GM18870 (cell line): ENCODE data around the gene NUDT22.
A peak's percentile ranks its signal among the peaks of the same experiment; 100 is the strongest.

Source experiments
- ATAC-seq: cut with Tn5 transposase; IDR thresholded peaks from one replicate; pipeline ENCODE4 v1.9.1; 2021; ENCODE audit warnings: moderate library complexity; ENCODE audit not compliant: unreplicated experiment

The NUDT22 gene

DNA sequence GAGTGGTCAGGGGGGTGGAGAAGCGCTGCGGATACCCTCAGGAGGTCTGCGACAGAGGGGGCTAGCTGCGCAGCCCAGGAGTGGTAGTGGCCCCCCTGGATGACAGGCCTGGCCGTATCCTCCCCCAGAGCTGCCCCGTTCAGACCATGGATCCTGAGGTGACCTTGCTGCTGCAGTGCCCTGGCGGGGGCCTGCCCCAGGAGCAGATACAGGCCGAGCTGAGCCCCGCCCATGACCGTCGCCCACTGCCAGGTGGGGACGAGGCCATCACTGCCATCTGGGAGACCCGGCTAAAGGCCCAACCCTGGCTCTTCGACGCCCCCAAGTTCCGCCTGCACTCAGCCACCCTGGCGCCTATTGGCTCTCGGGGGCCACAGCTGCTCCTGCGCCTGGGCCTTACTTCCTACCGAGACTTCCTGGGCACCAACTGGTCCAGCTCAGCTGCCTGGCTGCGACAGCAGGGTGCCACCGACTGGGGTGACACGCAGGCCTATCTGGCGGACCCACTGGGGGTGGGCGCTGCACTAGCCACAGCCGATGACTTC, 505 bp downstream of the NUDT22 start:
- ATAC-seq: no peak

DNA sequence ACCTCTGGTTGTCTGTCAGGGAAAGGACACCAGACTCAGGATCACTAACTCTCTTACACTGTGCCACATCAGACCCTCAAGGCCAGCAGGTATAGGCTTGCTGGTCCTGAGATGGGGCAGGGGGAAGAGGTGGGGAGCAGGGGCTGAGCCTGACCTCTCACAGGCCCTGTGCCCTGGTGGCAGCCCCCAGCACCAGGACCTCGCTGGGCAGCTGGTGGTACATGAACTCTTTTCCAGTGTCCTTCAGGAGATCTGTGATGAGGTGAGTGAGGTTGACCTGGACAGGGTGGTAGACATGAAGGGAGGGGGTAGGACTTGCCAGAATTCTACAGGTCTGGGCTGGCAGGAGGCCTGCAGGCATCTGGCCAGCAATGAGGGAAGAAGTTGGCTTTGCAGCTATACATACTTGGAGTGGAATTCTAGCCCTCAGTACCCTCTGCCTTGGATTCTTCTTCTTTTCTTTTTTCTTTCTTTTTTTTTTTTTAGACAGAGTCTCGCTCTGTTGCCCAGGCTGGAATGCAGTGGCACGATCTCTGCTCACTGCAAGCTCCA, 1.4 kb downstream of the NUDT22 start:
- ATAC-seq: no peak

DNA sequence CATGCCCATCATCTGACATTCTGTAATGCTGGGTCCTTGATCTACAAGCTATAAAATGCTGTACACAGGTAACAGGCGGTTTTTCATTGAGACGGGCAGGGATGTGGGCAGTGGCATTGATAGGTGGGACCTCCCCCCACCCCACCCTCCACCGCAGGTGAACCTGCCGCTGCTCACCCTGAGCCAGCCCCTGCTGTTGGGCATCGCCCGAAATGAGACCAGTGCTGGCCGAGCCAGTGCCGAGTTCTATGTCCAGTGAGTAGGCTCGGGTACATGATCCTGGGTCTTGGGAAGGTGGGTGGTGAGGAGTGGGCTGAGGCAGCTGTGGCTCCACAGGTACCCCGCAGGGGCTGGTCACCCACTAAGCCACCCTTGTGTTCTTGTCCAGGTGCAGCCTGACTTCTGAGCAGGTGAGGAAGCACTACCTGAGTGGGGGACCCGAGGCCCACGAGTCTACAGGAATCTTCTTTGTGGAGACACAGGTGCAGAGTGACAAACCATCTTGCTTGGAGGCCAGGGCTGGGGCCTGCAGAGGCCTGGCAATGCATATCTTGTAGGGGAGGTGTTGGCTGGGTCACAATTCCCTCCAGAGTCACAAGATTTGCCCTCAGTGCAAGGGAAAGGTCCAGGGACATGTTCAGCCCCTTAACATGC, 3.1 kb downstream of the NUDT22 start:
- ATAC-seq: no peak

DNA sequence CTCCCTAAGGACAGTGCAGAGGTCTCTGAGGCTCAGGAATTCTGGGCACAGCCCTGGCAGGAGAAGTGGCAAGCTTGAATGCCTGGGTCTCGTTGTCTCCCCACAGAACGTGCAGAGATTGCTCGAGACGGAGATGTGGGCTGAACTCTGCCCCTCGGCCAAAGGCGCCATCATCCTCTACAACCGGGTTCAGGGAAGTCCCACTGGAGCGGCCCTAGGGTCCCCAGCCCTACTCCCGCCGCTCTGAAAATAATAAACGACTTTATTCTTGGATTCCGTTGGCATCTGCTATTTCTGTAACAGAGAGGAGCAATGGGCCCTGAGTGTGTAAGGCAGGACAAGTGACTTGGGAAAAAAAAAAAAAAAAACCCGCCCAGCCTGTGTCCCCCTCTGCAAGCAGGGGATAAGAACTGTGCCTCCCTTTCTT, 3.7 kb downstream of the NUDT22 start:
- ATAC-seq: no peak

DNA sequence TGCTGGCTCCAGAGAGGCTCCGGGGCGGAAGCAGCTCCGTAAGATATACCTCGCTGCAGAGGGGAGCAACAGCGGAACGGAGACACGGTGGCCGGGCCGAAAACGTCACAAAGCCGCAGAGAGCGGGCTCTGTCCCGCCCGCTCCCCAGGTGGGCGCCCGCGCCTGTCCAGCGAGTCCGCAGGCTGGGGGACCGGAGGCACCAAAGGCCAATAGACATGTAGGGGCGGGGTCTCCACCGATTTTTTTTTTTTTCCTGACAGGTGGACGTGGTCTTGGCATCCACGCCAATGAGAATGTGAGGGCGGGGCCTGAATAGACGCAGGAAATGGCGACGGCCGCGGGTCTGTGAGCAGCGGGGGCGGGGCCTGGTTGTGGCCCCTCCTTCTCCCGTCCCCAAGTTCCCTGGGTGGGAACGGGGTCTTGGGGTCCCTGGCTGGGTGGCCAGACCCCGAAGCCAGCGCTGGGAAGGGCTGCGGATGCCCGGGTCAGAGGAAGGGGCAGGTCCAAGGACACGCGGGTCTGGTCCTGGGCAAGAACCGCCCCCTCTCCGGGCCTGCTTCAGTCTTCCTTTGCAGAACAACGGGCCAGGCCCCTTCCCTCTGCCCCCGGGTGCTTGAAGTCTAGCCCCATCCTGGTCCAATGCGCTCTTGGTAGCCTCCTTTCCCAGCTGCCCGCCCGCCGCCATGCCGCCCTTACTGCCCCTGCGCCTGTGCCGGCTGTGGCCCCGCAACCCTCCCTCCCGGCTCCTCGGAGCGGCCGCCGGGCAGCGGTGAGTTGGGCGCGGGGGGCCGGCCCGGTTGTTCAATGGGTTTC, 4.3 kb downstream of the NUDT22 start, which contains the start of gene DNAJC4:
TSS of gene DNAJC4 (plus strand) at position 378 of the 814 bp plus-strand sequence. CDS start at position 685, 307 bp downstream.
- ATAC-seq: peak; percentile 43

DNA sequence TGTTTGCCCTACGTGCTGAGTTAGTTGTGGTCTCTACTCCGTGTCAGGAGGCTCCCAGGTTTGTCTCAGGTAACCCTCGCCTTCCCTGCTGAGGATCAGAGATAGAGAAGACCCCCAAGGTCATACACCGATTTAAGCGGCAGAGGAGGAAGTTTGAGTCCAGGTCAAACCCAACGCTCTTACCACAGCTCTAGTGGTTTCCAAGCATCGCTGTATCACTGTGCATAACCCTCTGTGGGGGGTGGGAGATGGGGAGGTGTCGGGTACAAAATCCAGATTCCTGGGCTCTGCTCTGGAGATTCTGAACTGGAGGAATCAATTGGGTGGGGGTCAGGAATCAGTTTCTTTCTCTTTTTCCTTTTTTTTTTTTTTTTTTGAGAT, 4.9 kb downstream of the NUDT22 start:
- no peak for ATAC-seq

DNA sequence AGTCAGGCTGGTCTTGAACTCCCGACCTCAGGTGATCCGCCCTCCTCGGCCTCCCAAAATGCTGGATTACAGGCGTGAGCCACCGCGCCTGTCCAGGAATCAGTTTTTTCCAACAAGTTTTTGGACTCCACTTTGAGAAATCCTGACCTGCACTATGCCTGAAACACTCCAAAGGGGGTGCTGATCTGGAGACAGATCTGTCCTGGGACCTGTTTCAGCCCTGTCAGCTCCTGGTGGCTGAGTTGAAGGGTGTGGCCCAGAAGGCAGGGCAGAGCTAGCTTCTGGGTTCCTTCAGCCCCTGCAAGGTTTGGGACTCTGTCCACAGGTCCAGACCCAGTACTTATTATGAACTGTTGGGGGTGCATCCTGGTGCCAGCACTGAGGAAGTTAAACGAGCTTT, 5.5 kb downstream of the NUDT22 start:
- ATAC-seq: no peak

DNA sequence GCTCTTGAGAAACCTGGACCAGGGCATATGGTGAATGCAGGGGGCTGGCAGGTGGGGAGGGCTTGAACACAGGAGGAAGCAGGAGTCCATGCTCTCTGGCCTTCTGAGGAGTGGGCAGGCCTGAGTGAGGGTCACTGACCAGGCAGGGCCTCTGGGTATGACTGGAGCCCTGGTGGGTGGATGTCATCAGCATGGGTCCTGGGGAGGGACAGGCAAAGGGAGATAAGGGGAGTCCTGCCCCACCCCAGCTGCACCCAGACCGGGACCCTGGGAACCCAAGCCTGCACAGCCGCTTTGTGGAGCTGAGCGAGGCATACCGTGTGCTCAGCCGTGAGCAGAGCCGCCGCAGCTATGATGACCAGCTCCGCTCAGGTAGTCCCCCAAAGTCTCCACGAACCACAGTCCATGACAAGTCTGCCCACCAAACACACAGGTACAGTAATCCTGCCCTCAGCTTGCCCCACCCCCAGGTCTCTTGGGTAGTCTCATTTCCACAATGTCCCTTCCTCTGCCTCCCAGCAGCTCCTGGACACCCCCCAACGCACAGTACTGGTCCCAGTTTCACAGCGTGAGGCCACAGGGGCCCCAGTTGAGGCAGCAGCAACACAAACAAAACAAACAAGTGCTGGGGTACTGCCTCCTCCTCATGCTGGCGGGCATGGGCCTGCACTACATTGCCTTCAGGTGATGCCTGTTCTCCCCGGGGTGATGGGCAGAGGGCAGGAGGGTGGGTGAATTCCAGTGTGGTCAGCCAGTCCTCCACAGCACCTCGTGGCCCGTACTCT, 6.3 kb downstream of the NUDT22 start:
- ATAC-seq: no peak

DNA sequence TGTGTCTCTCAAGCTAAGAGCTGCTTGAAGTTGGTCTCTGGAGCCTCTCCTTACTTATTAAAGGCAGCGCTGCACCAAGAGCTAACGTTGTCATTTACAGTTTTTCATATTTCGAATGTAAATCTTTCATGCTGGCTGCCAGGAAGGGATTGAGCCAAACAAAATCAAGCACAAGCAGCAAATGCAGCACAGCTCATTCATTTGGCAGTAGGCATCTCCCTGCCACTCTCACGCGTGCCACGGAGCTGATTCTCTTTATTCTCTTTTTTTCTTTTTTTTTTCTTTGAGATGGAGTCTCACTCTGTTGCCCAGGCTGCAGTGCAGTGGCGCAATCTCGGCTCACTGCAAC, 6.9 kb downstream of the NUDT22 start:
- ATAC-seq: no peak

DNA sequence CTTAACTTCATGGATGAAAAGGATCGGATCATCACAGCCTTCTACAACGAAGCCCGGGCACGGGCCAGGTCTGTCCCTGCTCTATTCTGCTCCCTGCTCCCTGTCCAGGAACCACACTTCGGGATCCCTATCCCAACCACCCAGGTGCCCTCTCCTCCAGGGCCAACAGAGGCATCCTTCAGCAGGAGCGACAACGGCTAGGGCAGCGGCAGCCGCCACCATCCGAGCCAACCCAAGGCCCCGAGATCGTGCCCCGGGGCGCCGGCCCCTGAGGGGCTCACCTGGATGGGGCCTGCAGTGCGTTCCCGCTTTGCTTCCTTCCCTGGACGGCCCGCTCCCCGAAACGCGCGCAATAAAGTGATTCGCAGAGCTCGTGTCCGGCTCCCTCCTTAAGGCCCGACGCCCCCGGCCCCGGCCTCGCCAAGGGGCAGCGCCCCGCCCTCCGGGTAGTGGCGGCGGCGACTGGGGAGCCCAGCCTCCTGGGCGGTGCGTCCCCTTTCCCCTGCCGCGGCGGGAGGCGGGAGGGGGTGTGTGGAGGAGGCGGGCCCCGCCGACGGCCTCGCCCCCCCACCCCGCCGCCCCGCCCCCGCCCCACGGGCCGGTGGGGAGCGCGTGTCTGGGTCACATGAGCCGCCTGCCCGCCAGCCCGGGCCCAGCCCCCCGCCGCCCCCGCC, 8.0 kb downstream of the NUDT22 start, which contains the start of gene VEGFB:
TSS of gene VEGFB (plus strand) at position 672 of the 674 bp plus-strand sequence. CDS start 250 bp downstream, outside the sequence.
- ATAC-seq: no peak

DNA sequence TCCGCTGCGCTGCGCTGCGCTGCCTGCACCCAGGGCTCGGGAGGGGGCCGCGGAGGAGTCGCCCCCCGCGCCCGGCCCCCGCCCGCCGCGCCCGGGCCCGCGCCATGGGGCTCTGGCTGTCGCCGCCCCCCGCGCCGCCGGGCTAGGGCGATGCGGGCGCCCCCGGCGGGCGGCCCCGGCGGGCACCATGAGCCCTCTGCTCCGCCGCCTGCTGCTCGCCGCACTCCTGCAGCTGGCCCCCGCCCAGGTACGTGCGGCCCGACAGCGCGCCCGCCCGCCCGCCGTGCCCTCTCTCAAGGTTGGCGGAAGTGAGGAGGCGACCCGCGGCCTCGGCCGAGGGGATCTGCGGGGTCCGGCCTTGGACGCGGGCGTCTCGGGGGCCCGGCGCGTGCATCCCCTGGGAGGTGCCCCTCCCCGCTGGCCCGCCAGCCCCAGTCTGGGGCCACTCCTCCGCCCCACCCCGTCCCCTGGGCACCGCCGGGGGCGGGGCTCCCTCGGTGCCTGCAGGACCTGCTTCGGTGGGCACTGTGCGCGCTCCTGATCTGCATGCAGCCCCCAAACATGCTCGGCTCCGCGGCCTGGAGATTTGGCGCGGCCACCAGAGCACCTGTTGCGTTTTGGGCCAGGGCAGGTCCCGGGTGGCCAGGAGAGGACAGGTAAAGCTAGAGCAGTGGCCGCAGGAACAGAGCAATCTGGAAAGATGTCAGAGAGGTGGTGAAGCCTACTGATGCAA, 8.7 kb downstream of the NUDT22 start:
- ATAC-seq: no peak

DNA sequence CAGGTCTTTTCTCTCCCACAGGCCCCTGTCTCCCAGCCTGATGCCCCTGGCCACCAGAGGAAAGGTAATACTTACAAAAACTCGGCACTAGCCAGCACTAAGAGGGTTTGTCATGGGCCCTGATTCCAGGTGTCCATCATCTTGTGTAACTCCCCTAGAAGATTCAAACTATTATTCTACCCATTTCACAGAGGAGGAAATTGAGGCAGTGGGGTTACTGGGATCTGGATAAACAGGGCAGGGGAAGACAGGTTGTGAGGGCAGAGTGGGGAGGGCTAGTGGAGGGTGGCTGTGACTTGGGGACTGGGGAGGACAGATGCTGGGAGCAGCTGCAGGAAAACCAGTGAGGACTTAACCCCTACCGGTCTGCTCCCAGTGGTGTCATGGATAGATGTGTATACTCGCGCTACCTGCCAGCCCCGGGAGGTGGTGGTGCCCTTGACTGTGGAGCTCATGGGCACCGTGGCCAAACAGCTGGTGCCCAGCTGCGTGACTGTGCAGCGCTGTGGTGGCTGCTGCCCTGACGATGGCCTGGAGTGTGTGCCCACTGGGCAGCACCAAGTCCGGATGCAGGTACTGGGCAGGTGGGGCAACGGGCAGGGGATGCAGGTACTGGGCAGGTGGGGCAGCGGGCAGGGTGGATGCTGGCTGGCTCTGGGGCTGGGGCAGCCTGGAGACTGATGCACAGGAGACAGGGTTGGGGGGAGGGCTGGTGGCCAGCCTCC, 9.5 kb downstream of the NUDT22 start:
- no peak for ATAC-seq

DNA sequence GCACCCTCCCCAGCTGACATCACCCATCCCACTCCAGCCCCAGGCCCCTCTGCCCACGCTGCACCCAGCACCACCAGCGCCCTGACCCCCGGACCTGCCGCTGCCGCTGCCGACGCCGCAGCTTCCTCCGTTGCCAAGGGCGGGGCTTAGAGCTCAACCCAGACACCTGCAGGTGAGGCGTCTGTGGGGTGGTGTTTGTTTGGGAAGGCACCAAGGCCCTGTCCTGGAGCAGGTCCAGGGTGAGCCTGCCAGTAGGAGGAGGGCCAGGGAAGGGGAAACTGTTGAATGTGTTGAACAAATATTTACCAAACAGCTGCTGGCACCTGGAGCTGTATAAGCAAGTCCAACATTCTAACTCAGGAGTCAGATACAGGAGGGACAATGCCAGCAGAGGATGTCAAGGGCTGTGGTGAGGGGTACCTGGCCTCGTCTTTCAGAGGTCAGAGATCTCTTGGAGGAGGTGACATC, 11.4 kb downstream of the NUDT22 start:
- no peak for ATAC-seq

DNA sequence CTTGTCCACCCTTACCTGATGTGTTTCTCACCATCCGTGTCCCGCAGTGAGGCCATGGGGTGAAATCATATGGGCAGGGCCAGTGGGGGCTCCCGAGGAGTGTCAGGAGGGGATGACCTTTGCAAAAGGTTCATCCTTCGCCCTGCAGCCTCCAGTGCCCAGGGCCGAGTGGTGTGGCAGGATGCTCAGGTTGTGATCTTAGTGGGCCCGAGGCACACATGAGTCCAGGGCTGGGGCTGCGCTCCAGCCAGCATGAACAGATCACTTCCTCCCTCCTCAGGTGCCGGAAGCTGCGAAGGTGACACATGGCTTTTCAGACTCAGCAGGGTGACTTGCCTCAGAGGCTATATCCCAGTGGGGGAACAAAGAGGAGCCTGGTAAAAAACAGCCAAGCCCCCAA, 12.0 kb downstream of the NUDT22 start:
- ATAC-seq: no peak

DNA sequence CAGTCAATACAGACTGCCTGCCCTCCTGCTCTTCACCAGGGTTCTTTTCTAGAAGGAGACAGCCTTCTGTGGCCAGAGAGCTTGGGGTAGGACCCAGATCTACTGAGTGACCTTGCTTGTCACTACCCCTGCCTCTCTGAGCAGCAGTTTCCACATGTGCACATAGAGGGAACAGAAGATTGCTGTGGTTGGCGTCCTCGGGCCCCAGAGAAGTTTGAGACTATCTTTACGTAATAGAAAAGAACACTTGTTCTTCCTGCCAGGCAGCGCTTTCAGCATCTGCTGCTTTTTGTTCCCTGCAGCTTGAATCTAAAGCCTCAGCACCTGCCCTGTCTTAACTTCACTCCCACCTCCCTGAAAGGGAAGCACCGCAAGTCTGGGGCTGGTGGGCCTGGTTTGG, 12.9 kb downstream of the NUDT22 start:
- no peak for ATAC-seq

DNA sequence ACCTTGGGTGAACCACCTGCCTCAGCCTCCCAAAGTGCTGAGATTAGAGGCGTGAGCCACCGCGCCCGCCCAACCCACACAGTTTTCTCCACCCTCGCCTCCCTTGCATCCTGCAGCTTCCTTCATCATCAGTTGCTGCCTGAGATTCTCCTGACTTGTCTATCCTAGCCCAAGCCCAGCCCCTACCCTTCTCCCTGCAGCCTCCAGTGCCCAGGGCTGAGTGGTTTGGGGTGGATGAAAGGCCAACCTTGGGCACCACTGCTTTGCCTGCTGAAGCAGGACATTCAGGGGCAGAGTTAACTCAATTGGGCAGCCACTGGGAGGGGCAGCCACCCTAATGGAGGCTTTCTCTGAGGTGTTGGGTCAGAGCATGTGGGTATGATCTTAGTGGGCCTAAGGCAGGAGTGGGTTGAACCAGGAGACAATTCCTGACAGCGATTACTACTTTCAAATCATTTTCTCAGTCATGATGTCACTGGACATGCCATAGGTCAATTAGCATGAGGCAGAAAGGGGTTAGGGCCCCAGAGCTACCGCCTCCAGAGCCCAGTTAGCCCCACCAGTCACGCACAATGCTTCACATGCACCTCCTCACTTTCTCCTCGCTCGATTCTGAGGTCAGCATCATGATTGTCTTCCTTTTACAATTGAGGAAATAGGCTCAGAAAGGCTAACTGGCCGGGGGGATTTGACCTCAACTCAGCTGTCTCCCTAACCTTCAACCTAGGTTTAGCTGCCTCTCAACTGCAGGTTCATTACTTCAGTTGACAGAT, 13.8 kb downstream of the NUDT22 start:
- ATAC-seq: no peak

DNA sequence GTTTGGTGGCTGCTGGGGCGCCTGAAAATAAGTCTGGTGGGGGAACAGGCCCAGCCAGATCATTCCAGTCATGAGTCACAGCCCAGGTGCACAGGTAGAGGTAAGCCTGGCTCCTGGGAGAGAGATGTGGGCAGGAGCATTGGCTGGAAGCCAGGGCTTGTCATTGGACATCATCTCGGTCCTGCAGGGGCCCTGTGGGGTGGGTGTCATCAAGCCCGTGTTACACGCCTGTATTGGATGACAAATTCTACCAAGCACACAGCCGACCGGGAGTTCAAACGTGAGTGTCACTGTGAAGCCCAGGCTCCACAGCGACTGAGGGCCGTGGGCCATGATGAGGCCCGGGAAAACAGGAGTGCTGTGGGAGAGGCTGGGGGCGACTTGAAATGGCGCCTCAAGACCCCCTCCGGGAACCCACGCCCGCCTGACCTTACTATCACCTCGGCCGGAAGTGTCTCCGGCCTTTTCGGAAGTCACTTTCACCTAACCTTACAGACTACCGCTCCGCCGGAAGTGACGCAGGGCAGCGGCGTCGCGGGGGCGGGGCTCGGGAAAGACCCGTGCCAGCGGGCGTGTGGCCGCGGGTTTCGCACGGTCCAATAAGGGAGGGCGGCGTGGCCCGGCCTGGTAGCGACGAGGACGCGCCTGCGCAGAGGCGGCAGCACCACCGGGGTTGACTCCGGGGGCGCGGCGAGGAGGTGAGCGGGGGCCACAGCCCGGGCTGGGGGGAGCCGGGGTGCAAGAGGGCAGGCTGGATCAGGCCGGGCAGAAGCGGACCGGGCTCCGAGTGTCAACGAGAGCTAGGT, 14.6 kb downstream of the NUDT22 start, which contains the start of gene FKBP2:
TSS of gene FKBP2 (plus strand) at position 661 of the 806 bp plus-strand sequence. CDS start 1,293 bp downstream, outside the sequence.
- ATAC-seq: peak; percentile 43

DNA sequence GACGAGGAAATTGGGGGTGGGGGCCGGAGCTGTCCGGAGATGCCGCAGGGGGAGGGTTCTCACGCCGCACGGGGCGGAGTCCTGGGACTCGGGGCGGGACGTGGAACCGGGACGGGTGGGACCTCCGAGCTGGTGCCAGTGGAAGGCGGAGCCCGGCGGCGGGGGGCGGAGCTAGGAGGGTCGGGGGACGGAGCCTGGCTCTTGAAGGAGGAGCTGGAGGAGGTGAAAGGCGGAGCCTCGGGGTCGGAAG, 15.1 kb downstream of the NUDT22 start:
- no peak for ATAC-seq
